GM21423 (cell line): ENCODE results near the gene BNIPL.

Experiments used
- ATAC-seq: cut with Tn5 transposase; IDR thresholded peaks from one replicate; pipeline ENCODE4 v1.9.1; 2021; ENCODE audit warnings: mild to moderate bottlenecking, moderate library complexity; ENCODE audit not compliant: unreplicated experiment

BNIPL gene, protein sequence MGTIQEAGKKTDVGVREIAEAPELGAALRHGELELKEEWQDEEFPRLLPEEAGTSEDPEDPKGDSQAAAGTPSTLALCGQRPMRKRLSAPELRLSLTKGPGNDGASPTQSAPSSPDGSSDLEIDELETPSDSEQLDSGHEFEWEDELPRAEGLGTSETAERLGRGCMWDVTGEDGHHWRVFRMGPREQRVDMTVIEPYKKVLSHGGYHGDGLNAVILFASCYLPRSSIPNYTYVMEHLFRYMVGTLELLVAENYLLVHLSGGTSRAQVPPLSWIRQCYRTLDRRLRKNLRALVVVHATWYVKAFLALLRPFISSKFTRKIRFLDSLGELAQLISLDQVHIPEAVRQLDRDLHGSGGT

DNA sequence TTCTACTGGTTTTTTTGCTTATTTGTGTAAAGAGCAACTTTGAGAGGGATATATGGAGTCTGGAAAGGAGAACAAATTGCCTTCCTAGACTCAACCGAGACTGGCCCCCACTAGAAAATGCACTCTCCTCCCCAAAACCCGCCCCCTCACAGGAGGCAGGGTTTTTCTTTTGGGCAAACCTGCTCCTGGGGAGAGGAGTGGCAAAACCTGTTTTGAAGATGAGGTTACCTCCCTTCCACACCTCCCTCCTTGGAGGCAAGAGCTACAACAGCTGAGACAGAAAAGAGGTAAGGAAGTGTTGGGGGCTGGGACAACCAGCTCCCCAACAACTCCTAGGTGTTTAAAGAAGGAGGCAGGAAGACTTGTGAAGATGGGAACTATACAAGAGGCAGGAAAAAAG lies at the start of gene BNIPL:
Gene BNIPL (plus strand): TSS at position 231 of the 400 bp plus-strand sequence. CDS start 140 bp downstream, at position 371.
- no peak for ATAC-seq

DNA sequence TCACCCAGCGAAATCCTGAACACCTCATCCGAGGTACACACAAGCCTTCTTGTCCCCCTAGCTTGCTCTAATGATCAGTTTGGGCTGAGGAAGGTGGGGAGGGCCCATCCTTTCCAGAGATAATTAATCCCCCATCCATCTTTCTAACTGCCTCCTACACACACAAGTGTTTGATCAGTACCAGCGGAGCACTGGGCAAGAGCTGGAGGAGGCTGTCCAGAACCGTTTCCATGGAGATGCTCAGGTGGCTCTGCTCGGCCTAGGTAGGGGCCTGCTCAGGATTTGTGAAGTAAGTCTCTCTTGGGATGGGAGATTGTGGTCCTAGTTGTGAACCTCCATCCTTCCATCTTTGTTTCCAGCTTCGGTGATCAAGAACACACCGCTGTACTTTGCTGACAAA lies 48.5 kb upstream of the BNIPL start:
- ATAC-seq = no peak

DNA sequence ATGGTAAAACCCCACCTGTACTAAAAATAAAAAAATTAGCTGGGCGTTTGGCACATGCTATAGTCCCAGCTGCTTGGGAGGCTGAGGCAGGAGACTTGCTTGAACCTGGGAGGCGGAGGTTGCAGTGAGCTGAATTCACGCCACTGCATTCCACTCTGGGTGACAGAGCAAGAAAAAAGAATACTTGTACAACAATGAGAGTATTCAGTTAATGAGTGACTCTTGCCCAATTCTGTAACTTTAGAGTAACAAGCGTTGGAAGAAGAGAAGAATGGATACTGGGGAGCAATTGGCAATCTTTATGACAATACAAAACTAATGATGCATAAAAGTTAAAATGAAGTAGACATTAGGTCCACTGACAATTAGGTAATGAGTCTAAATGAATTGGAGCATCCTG lies 43.8 kb upstream of the BNIPL start:
- ATAC-seq = no peak

DNA sequence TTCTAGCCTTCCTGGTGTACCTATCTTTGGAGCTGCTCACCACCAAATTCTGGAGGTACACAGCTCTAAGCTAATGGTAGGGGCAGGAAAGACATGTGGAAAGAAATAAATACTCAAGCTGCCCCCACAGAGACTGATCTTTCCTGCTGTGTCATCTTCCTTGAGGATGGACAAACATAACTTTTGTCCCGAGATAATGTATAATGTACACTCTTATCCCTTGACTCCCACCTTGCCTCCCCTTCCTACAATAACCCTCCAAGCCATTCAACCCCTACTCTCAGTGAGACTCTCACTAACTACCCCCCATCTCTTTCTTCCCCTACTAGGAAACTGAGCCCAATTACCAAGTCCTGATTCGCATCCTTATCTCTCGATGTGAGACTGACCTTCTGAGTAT lies 42.1 kb upstream of the BNIPL start:
- no peak for ATAC-seq

DNA sequence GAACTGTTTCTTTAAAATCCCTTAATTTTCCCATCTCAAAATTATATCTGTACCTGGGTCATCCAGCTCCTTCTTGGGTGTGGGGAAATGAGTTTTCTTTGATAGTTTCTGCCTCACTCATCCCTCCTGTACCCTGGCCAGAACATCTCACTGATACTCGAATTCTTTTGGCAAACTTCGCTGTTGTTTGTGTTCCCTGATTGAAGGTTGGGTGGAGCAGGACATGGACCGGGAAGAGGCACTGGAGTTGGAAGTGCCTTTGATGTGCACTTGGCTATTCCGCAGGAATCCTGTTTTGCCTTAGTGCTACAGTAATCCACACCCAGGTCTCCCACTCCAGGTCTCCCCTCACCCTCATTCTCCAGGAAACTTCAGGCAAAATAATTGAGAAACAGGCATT lies 40.9 kb upstream of the BNIPL start:
- ATAC-seq = no peak

DNA sequence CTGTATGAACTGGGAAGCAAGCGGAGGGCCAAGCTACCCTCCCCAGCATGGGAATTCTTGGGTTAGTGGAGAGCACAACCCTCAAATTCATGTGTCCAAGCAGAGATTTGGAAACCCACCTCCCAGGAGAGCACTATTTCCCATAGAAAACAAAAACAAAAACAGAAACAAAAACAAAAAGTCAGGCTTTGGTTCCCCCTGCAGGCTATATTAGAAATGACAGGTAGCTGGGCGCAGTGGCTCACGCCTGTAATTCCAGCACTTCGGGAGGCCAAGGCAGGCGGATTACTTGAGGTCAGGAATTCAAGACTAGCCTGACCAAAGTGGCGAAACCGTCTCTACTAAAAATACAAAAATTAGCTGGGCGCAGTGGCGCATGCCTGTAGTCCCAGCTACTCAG lies 40.5 kb upstream of the BNIPL start:
- ATAC-seq = no peak

DNA sequence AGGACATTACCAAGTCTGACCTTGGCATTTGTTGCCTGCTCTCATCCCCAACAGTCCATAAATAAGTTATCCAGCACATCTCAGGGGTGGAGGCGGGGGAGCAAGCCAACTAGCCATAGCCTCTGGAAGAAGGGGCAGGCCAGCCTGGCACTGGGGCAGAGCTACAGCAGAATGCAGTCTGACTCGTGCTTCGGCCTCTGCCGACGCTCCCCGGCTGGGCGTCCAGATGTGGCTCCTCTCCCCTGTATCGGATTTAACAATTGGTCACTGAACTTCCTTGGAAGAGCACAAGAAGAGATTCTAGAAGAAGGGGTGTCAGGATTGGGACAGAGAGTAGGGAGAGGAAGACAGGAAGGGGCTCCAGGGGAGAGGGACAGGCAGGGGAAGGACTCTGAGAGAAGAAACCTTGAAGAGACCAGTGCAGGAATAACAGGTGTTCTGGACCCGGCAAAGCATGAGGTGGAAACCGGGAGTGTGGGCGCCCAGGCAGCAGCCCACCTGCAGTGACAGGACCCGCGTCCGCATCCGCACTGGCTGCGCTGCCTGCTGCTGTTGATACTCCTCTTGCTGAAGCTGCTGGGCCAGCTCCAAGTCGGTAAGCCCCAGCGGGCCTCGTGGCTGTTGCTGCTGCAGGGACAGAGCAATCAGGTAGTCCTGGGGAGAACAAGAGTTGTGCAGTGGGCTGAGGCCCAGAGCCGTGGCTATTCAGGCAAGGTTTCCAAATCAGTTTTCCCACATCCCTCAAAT lies 39.1 kb upstream of the BNIPL start:
- ATAC-seq = no peak

DNA sequence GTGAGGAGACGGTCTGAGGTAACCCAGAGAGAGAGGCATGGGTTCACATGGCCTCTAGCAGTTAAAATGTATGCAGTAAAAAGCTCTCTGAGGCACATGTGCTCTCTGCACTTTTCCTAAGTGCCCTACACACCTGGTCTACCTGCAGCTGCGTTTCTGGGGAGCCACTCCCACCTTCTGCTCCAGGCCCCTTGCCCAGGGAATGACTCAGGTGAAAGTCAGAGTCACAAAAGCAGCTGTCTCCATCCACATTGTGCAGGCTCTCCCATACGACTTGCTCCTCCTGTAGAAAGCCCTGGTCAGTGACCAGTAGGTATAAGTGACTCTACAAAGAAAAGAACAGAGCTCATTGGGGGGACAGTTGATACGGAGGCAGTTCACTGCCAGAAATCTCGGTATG lies 38.4 kb upstream of the BNIPL start:
- ATAC-seq = no peak

DNA sequence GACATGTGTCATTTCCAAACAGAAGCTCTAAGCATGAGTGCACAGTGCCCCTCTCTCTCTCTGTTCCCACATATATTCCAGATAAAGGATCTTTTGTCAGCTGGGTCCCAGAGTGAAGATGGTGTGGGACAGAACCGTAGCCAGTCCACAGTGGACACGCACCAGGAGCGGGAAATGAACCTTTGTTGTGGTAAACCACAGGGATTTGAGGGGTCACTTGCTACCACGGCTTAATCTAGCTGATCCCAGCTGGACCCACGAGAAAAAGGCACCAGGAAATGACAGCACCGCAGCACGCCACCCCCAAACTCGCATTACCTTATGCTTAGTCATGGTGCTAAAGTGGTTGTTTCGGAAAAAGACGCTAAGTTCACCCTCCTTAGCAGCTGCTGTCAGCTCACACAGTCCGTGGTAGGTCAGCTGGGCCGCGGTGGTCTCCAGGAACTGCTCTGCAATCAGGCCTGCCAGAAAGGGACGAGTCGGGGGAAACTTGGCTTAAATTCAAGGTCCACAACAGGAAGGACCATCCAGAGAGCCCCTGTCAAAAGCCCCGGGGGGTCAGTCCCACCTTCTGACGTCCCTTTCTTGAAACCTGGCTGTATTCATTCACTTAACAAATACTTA lies 37.2 kb upstream of the BNIPL start:
- ATAC-seq = no peak

DNA sequence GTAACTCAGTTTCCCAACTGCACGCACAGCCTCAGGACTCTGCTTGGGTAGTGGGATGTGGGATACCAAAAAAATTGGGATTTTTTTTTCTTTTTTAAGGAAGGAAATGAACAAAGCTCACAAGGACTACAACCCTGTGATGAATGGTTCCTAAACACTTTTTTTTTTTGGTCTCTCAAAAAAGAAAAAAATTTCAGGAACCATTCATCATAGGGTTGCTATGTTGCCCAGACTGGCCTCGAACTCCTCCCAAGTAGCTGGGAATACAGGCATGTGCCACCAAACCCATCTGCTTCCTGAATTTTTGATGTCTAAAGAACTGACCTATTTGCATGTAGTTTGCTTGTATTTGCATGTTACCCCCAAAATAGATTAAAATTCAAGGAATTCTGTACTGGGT lies 36.5 kb upstream of the BNIPL start:
- ATAC-seq = no peak

DNA sequence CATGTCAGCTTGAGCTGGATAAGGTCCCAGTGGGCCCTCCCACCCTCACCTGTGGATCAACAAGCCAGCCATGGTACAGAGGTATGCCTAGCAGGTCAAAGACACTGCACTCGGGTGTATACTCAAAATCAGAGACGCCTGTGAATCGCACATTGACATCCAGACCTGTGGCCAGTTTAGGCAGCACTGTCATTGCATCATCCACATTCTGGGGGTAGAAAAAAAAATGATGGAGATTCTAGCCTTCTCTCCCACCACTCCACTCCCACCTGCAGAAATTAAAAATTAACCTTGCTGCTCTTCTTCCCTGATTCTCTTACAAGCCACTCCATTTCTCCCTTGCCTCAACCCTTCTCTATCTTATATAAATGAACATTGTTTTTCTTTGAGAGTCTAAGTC lies 36.0 kb upstream of the BNIPL start:
- ATAC-seq = no peak

DNA sequence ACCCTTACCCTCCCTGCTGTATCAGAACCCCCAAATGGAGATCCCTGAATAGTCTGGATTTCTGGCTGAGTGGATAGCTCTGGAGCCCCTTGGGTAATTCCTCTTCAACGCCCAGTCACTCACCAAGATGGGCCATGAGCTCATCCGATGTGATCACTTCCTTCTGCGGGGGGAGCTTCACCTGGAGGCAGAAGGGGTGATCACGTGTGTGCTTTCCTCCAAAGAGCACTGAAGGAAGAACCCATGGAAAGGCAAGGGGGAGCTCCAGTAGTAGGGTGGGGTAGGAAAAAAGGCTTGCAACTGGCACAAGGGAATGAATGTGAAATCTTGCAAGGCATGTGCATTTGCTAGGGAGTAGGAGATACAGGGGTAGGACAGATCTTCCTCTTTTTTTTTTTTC lies 34.8 kb upstream of the BNIPL start:
- no peak for ATAC-seq

DNA sequence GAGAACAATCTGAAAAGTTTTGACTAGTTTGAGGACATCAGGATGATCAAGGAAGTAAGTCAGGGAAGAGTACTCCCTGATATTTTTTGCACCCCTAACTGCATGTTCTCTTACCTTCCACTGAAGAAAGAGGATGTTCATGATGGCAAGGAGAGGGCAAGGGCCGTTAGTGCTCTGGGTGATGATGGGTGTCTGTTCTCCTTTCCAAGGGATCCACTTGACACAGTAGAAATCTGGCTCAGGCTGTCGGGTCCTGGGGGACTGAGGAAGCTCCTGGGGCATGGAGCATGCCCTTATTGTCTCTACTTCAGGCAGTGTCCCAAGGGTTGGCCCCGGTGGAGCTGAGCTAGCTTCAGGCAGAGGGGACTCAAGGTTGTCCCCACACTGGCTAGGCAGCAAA lies 34.3 kb upstream of the BNIPL start:
- no peak for ATAC-seq

DNA sequence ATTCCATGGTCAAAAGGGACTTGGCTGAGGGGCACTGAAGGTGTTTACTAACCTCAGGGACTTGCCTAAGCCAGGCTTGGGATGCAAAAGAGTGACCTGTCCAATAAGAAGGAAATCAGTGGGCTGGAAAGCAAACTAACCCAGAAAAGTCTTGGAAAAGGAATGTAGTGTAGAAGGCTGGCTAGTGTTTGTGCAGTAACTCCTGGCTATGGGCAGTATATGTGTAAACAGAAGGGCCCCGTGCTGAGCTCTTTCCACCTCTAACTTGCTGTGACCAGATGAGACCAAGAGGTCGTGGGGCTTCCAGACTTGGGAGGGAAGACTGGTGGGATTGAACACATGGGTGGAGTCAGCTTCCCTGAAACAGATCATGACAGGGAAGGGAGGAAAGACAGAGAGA lies 33.8 kb upstream of the BNIPL start:
- no peak for ATAC-seq

DNA sequence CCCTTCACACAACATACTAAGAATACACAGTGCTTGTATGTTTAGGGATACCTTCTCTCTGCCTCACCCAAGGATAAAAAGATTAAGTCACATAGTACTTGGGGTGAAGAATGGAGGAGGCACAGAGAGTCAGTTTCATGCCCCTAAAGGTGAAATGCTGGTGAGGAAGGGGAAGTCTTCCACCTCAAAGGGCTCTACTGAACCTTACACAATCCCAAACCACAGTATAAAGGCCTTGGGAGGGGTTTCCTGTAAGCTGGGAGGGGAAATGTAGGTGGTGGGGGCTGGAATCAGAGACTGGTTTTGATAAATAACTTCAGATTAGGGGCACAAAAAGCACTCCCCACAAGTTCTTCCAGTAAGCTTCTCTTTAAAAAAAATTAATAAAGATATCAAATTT lies 33.2 kb upstream of the BNIPL start:
- no peak for ATAC-seq

DNA sequence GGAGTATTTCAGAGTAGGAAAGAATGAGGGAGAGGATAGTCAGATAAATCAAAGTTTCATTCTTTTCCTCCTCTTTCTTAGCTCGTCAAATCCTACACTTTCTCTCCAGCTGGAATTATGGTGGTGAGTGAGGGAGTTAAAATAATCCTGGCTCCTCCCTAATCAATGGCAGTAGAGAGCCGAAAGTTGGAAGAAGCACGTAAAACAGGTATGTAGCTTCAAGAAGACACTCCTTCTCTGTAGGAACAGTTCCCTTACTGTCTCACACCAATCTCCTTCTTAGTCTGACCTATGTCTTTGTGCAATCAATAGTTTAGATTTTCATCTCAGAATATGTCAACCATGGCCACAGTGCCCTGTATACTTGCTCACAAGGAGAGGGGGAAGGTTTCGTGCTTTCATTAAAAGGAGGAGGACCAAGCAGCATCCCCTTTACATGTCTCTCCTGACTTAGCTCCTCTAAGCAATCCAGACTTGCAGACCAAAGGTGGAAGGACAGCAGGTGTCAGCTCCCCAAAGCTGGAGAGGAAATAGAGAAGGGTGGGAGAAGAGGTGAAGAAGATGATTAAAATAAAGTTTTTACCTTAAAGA lies 30.6 kb upstream of the BNIPL start:
- ATAC-seq = no peak

DNA sequence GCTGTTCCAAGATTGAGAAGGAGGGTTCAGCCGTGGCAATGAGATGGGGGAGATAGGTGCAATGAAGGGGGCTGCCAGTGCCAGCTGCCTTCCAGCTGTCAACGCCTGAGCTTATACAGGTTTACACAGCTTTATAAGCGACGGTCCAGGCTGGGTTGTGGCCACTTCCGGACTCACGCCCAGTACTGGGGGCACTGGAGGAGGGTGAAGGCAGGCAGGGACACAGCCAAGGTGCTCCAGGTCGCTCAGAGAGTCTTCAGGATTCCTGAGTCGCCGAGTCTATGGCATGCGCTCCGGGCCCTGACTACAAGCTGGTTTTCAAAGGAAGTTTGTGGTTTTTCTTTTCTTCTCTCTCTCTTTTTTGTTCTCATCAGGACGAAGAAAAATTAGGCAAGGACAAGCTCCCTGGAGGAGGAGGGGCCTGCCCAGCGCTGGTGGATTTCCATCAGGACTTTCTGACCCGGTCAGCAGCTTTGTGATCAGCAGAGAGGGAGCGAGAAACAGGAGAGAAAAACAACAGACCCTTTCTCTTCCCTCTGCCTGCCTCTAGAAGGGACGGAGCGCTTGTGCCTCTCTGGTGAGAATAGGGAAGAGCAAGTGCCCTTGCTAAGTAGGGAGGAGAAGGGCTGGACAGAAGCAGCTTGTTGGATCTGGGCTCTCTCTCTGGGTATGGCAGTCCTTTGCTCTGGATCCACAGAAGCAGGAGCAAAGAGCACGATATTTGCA lies 29.9 kb upstream of the BNIPL start, which contains the start of gene MINDY1:
Gene MINDY1 (minus strand): TSS at position 576 of the 726 bp plus-strand sequence. CDS start 4,285 bp downstream, outside the sequence.
- ATAC-seq = peak; percentile 35

DNA sequence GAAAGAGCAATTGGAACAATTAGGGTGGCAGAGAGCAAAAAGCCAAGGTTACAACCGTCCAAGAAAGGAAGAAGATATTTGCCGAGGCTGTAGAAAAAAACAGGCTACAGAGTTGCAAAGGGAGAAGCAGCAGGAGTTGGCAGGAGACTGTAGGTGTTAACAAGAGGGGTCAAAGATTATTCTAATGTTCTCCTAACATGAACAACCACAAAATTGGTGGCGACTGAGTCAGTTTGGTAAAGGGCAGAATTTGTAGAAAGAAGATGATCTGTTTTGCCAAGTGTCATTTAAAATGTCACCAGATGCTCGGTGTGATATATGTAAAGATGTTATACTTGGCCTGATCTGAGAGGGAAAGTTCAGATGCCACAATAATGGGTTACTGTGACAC lies 28.5 kb upstream of the BNIPL start:
- no peak for ATAC-seq

DNA sequence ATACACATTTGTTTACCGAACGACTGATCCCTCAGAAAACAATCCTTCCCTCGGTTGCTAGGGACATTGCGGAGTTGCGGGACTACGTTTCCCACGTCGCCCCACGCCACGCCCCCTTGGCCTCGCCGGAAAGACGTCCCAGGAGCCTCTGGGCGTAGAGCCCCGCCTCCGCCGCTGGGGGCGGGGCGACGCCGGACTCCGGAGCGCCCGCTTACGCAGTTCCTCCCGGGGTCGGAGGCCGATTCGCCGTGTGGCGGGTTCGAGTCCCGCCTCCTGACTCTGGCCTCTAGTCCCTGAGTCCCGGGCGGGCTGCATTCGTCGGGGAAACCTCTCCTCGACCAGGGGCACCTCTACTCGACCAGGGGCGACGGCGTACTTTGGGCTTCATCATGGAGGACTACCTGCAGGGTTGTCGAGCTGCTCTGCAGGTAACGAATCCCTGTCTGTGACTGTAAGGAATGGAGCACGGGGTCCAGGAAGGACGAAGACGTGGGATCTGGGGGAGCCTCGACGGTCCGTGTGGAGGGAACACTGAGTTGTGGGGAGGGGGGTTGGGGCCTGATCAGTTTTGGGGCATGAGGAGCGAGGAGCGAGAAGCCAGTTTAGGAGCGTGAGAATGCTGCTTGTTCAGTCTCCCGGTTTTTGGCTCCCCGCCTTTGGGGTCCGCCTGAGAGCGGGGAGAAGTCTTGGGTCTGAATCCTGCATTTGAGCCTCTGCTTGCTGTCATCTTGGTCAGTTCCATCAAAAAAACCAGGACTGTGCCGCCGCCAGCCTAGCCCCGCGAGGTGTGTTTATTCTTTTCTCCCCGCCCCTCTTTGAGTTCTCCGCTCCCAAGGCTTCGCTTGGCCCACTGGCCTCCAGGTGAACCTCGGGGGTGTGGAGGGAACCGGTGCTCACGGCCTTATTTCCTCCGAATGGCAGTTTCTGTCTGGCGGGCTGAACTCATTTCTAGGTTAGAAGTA lies 27.9 kb upstream of the BNIPL start, which contains the start of gene PRUNE1:
Gene PRUNE1 (plus strand): TSS at position 206 of the 962 bp plus-strand sequence. CDS start 184 bp downstream, at position 390.
- ATAC-seq = peak; percentile 73

DNA sequence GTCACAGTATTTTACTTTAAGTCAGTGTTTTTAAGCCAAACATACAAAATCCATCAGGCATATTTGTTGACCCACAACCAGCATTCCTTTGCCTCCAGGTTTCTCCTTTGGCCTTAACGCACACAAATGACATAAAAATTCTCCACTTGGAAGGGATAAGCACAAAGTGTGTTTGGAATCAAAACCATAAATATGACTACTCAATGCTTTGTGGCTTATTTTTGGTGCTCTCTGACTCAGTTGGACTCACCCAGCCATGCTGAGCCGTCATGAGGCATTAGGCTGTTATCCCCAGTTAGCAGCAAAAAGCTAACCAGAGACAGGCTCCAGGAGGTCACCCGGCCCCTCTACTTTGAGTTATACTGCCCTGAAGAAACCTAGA lies 27.2 kb upstream of the BNIPL start:
- no peak for ATAC-seq
